ENCODE measurements around the gene ZXDA.
A peak's percentile ranks its signal among the peaks of the same experiment; 100 is the strongest.
"Not testable (repeated sequence)": the region's sequence is repeated elsewhere in the genome, so short reads cannot be mapped to it uniquely, and the experiment has no call there.

ZXDA gene

GRCh38 chrX:57910287-57910912 is at the start of gene ZXDA:
Gene ZXDA, minus strand, starts transcription at chrX:57910458. Its CDS starts 38 bp downstream, at chrX:57910420.
- not testable (repeated sequence) for DNase-seq

- no peak for DNase-seq
Measured at GRCh38 chrX:57952320-57952678, 42.0 kb upstream of the ZXDA start.

- DNase-seq = no peak
Measured at GRCh38 chrX:57951666-57952319, 41.5 kb upstream of the ZXDA start.

GRCh38 chrX:57933321-57933720 is 23.1 kb upstream of the ZXDA start:
- no peak for DNase-seq

GRCh38 chrX:57932266-57932665 is 22.0 kb upstream of the ZXDA start:
- no peak for DNase-seq

GRCh38 chrX:57930051-57930450 is 19.8 kb upstream of the ZXDA start:
- DNase-seq = no peak

- no peak for DNase-seq
Measured at GRCh38 chrX:57929373-57929772, 19.1 kb upstream of the ZXDA start.

- DNase-seq = no peak
Measured at GRCh38 chrX:57925806-57926205, 15.5 kb upstream of the ZXDA start.

GRCh38 chrX:57918750-57919436 is 8.6 kb upstream of the ZXDA start:
- DNase-seq = peak; percentile 7

GRCh38 chrX:57915680-57916079 is 5.4 kb upstream of the ZXDA start:
- no peak for DNase-seq

- DNase-seq = peak; percentile 4
Measured at GRCh38 chrX:57909595-57910286, 517 bp downstream of the ZXDA start.

- DNase-seq = not testable (repeated sequence)
Measured at GRCh38 chrX:57908972-57909594, 1.2 kb downstream of the ZXDA start.

GRCh38 chrX:57906790-57907189 is 3.5 kb downstream of the ZXDA start:
- DNase-seq = no peak

- DNase-seq = no peak
Measured at GRCh38 chrX:57905141-57905540, 5.1 kb downstream of the ZXDA start.

- DNase-seq = no peak
Measured at GRCh38 chrX:57904176-57904880, 5.9 kb downstream of the ZXDA start.

- DNase-seq = no peak
Measured at GRCh38 chrX:57902633-57903032, 7.6 kb downstream of the ZXDA start.

GRCh38 chrX:57901466-57901865 is 8.8 kb downstream of the ZXDA start:
- no peak for DNase-seq

GRCh38 chrX:57900975-57901374 is 9.3 kb downstream of the ZXDA start:
- no peak for DNase-seq

GRCh38 chrX:57899906-57900305 is 10.4 kb downstream of the ZXDA start:
- DNase-seq = no peak

- DNase-seq = no peak
Measured at GRCh38 chrX:57899064-57899463, 11.2 kb downstream of the ZXDA start.

GRCh38 chrX:57871463-57871862 is 38.8 kb downstream of the ZXDA start:
- no peak for DNase-seq

All from T1000 (cell line).